Measurements from ENCODE around the gene CKAP2L.

- no peak for TF ChIP-seq CTCF (IDR thresholded peaks at IDR 0.05)
- no peak for TF ChIP-seq POLR2A (IDR thresholded peaks at IDR 0.05)
- no peak for TF ChIP-seq EP300 (IDR thresholded peaks at IDR 0.05)
- TF ChIP-seq POLR2AphosphoS5 (IDR thresholded peaks at IDR 0.05): no peak
These were observed 49.4 kb downstream of the CKAP2L start for GRCh38 chr2:112714836-112715631.

Data from sigmoid colon (tissue), 4 donors.